Hepatocyte (in vitro differentiated cells): ENCODE measurements around the gene REX1BD.

Experiments
- EZH2 ChIP-seq: fragments of 200-600 bp; sonication (generic); IDR thresholded peaks from 2 replicates; pipeline ENCODE4 v1.6.1; 2016; ENCODE audit warnings: antibody characterized with exemption, mild to moderate bottlenecking, borderline replicate concordance
- TF ChIP-seq, protein P1 (sequence below): fragments of 200-600 bp; sonication (generic); IDR thresholded peaks from 2 replicates; pipeline ENCODE4 v1.5.1; 2016; ENCODE audit warnings: antibody characterized with exemption, mild to moderate bottlenecking; ENCODE audit not compliant: poor library complexity

DNA sequence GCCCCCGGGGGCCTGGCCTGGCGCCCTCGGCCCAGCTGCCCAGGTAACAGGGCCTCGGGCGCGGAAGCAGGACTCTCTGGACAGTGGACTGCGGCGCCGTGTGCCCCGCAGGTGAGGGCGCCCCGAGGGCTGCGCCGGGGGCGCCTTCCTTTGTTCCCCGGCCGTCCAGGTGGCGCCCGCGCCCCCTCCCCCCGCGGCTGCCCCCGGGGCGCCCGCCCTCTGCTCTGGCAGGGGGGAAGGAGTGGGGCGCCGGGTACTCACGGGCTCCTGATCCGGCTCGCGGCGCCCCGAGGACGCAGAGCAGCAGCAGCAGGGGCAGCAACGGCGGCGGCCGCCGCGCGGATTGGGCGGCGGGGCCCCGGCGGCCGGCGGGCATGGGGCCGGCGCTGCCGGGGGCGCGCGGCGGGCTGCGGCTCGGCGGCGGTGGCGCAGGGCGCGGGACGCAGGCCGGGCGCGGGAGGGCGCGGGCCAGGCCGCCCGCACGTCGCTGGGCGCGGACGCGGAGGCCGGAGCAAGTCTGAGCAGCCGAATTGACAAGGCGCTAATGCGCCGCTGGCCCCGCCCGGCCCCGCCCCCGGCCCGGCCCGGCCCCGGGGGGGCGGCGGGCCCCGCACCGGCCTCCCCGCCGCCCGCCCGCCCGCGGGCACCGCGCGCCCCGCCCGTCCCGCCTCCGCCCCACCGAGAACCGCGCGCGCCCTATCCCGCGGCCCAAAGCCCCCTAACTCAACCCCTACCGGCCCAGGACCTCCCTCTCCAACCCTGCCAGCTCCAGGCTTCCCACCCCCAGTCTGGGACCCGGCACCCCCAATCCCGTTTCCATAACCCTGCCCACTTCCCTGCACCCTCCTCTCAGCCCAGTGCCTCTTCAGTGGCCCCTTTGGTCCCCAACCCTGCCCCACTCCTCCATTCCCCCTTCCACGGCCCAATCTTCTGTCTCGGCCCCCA lies 18.0 kb downstream of the REX1BD start, which contains the start of gene CRLF1:
- TF ChIP-seq, protein P1, sequence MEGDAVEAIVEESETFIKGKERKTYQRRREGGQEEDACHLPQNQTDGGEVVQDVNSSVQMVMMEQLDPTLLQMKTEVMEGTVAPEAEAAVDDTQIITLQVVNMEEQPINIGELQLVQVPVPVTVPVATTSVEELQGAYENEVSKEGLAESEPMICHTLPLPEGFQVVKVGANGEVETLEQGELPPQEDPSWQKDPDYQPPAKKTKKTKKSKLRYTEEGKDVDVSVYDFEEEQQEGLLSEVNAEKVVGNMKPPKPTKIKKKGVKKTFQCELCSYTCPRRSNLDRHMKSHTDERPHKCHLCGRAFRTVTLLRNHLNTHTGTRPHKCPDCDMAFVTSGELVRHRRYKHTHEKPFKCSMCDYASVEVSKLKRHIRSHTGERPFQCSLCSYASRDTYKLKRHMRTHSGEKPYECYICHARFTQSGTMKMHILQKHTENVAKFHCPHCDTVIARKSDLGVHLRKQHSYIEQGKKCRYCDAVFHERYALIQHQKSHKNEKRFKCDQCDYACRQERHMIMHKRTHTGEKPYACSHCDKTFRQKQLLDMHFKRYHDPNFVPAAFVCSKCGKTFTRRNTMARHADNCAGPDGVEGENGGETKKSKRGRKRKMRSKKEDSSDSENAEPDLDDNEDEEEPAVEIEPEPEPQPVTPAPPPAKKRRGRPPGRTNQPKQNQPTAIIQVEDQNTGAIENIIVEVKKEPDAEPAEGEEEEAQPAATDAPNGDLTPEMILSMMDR: no peak
- TF ChIP-seq EZH2: peak; percentile 25
